HCT116 (cell line): ENCODE measurements around the gene MMEL1. TPM values are rescaled to one million over a fixed set of nuclear protein-coding genes. Genes with fewer than 3 reads are reported as not detected.

Experiments
- ATAC-seq: fragments of 200-7000 bp; cut with Tn5 transposase; 2 replicates; pipeline ENCODE4 v1.9.1; 2020; ENCODE audit warnings: mild to moderate bottlenecking, moderate library complexity
- BruUV-seq: library from RNA; stranded (reverse); fragments of 400-500 nt; replicated peaks from 2 replicates; lab custom pipeline; 2021; lab: Mats Ljungman, UMichigan
- CTCF ChIA-PET: fragments of 300-600 bp; sonication (Branson Sonifier 250); formaldehyde crosslinking; loops from one replicate; lab custom pipeline; 2021; ENCODE audit warnings: antibody characterized with exemption; lab: Charles Lee
- POLR2A ChIA-PET: fragments of 300-600, 350-600 bp; sonication (Branson Sonifier 250); formaldehyde crosslinking; loops from one replicate; lab custom pipeline; 2021; ENCODE audit warnings: antibody characterized with exemption; lab: Charles Lee
- RAD21 ChIA-PET, 2 experiments: fragments of 300-600 bp; sonication (Branson Sonifier 250); formaldehyde crosslinking; loops; one replicate each; lab custom pipeline; 2023; ENCODE audit warnings: low total read pairs in 2 of 2; ENCODE audit not compliant: uncharacterized antibody in 2 of 2, unreplicated experiment in 2 of 2, low non-redundant PET in 1 of 2; lab: Charles Lee
- DNase-seq: peaks from one replicate; pipeline ENCODE4 v3.0.0-alpha.2; 2010; ENCODE audit warnings: low read depth, low spot score
- H2AFZ ChIP-seq: fragments of 200-600 bp; shearing (Covaris generic), sonication (generic); 2 replicates; pipeline ENCODE4 v1.6.1; 2017; ENCODE audit warnings: low read depth, mixed run types, mixed read lengths, antibody characterized with exemption, low read length; ENCODE audit not compliant: poor library complexity, severe bottlenecking
- H3K27ac ChIP-seq: 2 replicates; pipeline ENCODE4 v1.5.1; 2012; ENCODE audit warnings: low read depth, low read length
- H3K27me3 ChIP-seq: fragments of 200-600 bp; sonication (generic); 2 replicates; pipeline ENCODE4 v1.6.1; 2016; ENCODE audit warnings: mixed run types, low read length, mixed read lengths; ENCODE audit not compliant: insufficient read depth
- H3K36me3 ChIP-seq, 2 experiments: fragments of 200-500 bp in 1 of 2; fragments of 200-600 bp in 1 of 2; sonication (Bioruptor generic) in 1 of 2; sonication (generic) in 1 of 2; 2 replicates each; pipeline versions ENCODE4 v1.5.1 to v1.6.1; 2014 to 2016; ENCODE audit warnings: low read length in 2 of 2, inconsistent platforms in 1 of 2, mixed read lengths in 1 of 2, mixed run types in 1 of 2; ENCODE audit not compliant: insufficient read depth in 2 of 2, control insufficient read depth in 1 of 2
- H3K4me1 ChIP-seq, 2 experiments: fragments of 200-600 bp in 1 of 2; sonication (generic) in 1 of 2; 2 replicates each; pipeline versions ENCODE4 v1.5.1 to v1.6.1; 2012 to 2017; ENCODE audit warnings: low read length in 2 of 2, inconsistent platforms in 1 of 2, mild to moderate bottlenecking in 1 of 2, mixed read lengths in 1 of 2, mixed run types in 1 of 2, moderate library complexity in 1 of 2; ENCODE audit not compliant: insufficient read depth in 2 of 2, control insufficient read depth in 1 of 2
- H3K4me2 ChIP-seq: fragments of 200-600 bp; sonication (generic); 2 replicates; pipeline ENCODE4 v1.6.1; 2017; ENCODE audit warnings: mixed run types, low read length, mixed read lengths
- H3K4me3 ChIP-seq, 2 experiments: fragments of 200-600 bp in 1 of 2; sonication (generic) in 1 of 2; replicated peaks in 1 of 2; 2 replicates each; pipeline ENCODE4 v1.5.1; 2011 to 2016; ENCODE audit warnings: low read length in 2 of 2, control low read depth in 1 of 2, low read depth in 1 of 2, mild to moderate bottlenecking in 1 of 2, mixed read lengths in 1 of 2, mixed run types in 1 of 2
- H3K79me2 ChIP-seq: fragments of 200-600 bp; sonication (generic); 2 replicates; pipeline ENCODE4 v1.6.1; 2017; ENCODE audit warnings: mild to moderate bottlenecking, mixed run types, low read length, moderate library complexity, mixed read lengths; ENCODE audit not compliant: insufficient read depth
- H3K9ac ChIP-seq: fragments of 200-600 bp; sonication (generic); 2 replicates; pipeline ENCODE4 v1.6.1; 2016; ENCODE audit warnings: low read length, mixed read lengths
- H3K9me2 ChIP-seq: fragments of 200-600 bp; sonication (generic), shearing (Covaris generic); 2 replicates; pipeline ENCODE4 v1.6.1; 2017; ENCODE audit warnings: mixed run types, mild to moderate bottlenecking, moderate library complexity; ENCODE audit not compliant: insufficient read depth
- H3K9me3 ChIP-seq, 2 experiments: fragments of 200-500 bp in 1 of 2; fragments of 200-600 bp in 1 of 2; sonication (Bioruptor generic) in 1 of 2; sonication (generic) in 1 of 2; 2 replicates each; pipeline ENCODE4 v1.6.1; 2014 to 2017; ENCODE audit warnings: low read length in 2 of 2, mixed read lengths in 2 of 2, inconsistent platforms in 1 of 2, low read depth in 1 of 2, mild to moderate bottlenecking in 1 of 2, mixed run types in 1 of 2, moderate library complexity in 1 of 2; ENCODE audit not compliant: control insufficient read depth in 1 of 2, insufficient read depth in 1 of 2
- H4K20me1 ChIP-seq: fragments of 200-600 bp; sonication (generic), shearing (Covaris generic); 2 replicates; pipeline ENCODE4 v1.6.1; 2017; ENCODE audit warnings: mixed run types, mild to moderate bottlenecking, moderate library complexity; ENCODE audit not compliant: insufficient read depth
- POLR2A ChIP-seq: IDR thresholded peaks from 2 replicates; pipeline ENCODE4 v1.7.0; 2011; ENCODE audit warnings: borderline replicate concordance; ENCODE audit not compliant: insufficient read depth, insufficient read length; ENCODE audit errors: extremely low read depth
- POLR2AphosphoS5 ChIP-seq: IDR thresholded peaks from 2 replicates; pipeline ENCODE4 v1.6.1; 2011; ENCODE audit warnings: mild to moderate bottlenecking, low read depth, low read length, moderate library complexity
- SIN3A ChIP-seq: IDR thresholded peaks from 2 replicates; pipeline ENCODE4 v1.6.1; 2012; ENCODE audit warnings: low read depth
- SRF ChIP-seq: IDR thresholded peaks from 2 replicates; pipeline ENCODE4 v1.6.1; 2012; ENCODE audit warnings: low read depth
- TCF7L2 ChIP-seq: IDR thresholded peaks from 2 replicates; pipeline ENCODE4 v1.7.0; 2011; ENCODE audit warnings: borderline replicate concordance, inconsistent platforms; ENCODE audit not compliant: insufficient read depth, insufficient read length; ENCODE audit errors: extremely low read depth
- ZFX ChIP-seq: fragments of 450-650 bp; IDR thresholded peaks from 2 replicates; pipeline ENCODE4 v1.6.1; 2017
- intact Hi-C: fragments of 100-400 bp; cut with micrococcal nuclease; formaldehyde crosslinking; loops from 2 replicates; pipeline ENCODE4 v1.10.0; 2022
- total RNA-seq: library from RNA; stranded (reverse); gene quantifications from one replicate; pipeline ENCODE4 v1.2.1, GENCODE V29; 2021; ENCODE audit not compliant: unreplicated experiment
- TF ChIP-seq, protein P1 (sequence below): IDR thresholded peaks from 2 replicates; pipeline ENCODE4 v1.6.1; 2011; ENCODE audit warnings: mild to moderate bottlenecking, low read length, moderate library complexity; ENCODE audit not compliant: insufficient replicate concordance; ENCODE audit errors: extremely low read depth
- TF ChIP-seq, protein P2 (sequence below): IDR thresholded peaks from 2 replicates; pipeline ENCODE4 v1.6.1; 2012
- TF ChIP-seq, protein P3 (sequence below), 3 experiments: fragments of 200-600 bp in 1 of 3; sonication (generic) in 1 of 3; IDR thresholded peaks in 2 of 3; conservative IDR thresholded peaks in 1 of 3; 2 replicates each; pipeline ENCODE4 v1.5.1; 2012 to 2017; ENCODE audit warnings: low read depth in 2 of 3, low read length in 2 of 3, antibody characterized with exemption in 1 of 3, borderline replicate concordance in 1 of 3, control low read depth in 1 of 3, mild to moderate bottlenecking in 1 of 3, mixed read lengths in 1 of 3, mixed run types in 1 of 3, moderate library complexity in 1 of 3; ENCODE audit not compliant: insufficient read depth in 1 of 3

The MMEL1 gene
- total RNA-seq, 1 experiment from 2014 or later, result 2.7 TPM

DNA sequence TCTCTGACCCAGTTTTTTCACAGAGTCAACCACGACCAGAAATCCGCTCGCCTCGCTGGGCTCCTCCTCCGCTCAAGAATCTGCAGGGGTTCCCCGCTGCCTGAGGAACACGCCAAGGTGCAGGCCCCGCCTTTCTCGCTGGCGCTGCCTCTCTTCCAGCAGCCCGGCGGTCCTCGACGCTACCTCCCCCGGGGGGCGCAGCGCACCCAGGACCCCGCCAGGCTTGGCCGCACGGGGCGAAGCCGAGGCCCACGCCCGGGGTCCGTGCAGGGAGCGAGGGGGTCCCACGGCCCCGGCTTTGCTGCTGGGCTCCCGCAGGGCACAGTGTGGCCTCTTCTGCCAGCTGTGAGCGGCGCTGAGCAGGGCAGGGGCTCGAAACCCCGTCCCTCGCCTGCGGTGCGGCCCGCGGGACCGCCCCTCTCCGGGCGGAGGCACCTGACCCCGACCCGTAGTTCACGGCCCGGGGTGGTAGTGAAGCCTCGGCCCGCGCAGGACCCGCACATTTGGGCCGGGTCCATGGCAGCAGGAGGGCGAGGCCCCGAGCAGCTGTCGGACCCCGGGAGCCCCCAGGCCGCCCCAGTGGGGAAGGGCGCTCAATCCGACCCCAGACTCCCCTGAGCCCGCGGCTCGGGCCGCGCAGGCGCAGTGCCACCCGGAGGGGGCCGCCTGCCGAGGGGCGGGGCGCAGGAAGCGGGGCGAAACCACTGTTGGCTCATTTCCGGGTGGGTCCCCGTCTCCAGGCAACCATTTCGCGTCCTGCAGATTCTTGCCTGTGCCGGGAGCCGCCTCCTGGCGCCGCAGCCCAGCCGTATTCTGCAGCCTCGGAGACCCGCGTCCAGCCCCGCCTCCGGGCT, 10.0 kb upstream of the MMEL1 start:
- no TSS peak for BruUV-seq
- Histone ChIP-seq H3K27ac (peak overlapping the region; percentile 92), H3K9me3 (peaks cover 2 to 4% of the 10 kb centered on the region in 2 experiments; a peak in 1 of 4 replicates), H3K9me2 (no peaks in the 10 kb centered on the region), H3K27me3 (no peaks in the 10 kb centered on the region), H3K4me2 (peak overlapping the region; percentile 99), H2AFZ (no peak overlapping the region), H3K36me3 (no peaks in the 10 kb centered on the region), H3K4me3 (peak overlapping the region; percentile 82 to 92), H4K20me1 (no peaks in the 10 kb centered on the region), H3K9ac (peak overlapping the region; percentile 92), H3K79me2 (peaks cover 13% of the 10 kb centered on the region; the same call in 1 of the 2 replicates), H3K4me1 (peaks cover 6 to 28% of the 10 kb centered on the region in 2 experiments; a peak in 3 of 4 replicates)
- ATAC-seq (peak; percentile 84), DNase-seq (peak; percentile 73)
- intact Hi-C loops, result loop anchor here (2.0 to 5.0 kb wide), 3 partner anchors 56 to 230 kb away; partner anchors contain the start of genes PEX10 and PRXL2B
- ChIA-PET CTCF (no interaction called here), POLR2A (no interaction called here), RAD21 (no interaction called here)
- TF ChIP-seq TCF7L2 (peak; percentile 17), SRF (no peak), ZFX (peak; percentile 83), SIN3A (peak; percentile 49; the same call in 1 of the 2 replicates), POLR2AphosphoS5 (peak; percentile 92), POLR2A (peak; percentile 42)
- TF ChIP-seq, protein P1, sequence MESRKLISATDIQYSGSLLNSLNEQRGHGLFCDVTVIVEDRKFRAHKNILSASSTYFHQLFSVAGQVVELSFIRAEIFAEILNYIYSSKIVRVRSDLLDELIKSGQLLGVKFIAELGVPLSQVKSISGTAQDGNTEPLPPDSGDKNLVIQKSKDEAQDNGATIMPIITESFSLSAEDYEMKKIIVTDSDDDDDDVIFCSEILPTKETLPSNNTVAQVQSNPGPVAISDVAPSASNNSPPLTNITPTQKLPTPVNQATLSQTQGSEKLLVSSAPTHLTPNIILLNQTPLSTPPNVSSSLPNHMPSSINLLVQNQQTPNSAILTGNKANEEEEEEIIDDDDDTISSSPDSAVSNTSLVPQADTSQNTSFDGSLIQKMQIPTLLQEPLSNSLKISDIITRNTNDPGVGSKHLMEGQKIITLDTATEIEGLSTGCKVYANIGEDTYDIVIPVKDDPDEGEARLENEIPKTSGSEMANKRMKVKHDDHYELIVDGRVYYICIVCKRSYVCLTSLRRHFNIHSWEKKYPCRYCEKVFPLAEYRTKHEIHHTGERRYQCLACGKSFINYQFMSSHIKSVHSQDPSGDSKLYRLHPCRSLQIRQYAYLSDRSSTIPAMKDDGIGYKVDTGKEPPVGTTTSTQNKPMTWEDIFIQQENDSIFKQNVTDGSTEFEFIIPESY, result peak; percentile 11
- TF ChIP-seq, protein P2, sequence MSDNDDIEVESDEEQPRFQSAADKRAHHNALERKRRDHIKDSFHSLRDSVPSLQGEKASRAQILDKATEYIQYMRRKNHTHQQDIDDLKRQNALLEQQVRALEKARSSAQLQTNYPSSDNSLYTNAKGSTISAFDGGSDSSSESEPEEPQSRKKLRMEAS, result peak; percentile 49
- TF ChIP-seq, protein P3, sequence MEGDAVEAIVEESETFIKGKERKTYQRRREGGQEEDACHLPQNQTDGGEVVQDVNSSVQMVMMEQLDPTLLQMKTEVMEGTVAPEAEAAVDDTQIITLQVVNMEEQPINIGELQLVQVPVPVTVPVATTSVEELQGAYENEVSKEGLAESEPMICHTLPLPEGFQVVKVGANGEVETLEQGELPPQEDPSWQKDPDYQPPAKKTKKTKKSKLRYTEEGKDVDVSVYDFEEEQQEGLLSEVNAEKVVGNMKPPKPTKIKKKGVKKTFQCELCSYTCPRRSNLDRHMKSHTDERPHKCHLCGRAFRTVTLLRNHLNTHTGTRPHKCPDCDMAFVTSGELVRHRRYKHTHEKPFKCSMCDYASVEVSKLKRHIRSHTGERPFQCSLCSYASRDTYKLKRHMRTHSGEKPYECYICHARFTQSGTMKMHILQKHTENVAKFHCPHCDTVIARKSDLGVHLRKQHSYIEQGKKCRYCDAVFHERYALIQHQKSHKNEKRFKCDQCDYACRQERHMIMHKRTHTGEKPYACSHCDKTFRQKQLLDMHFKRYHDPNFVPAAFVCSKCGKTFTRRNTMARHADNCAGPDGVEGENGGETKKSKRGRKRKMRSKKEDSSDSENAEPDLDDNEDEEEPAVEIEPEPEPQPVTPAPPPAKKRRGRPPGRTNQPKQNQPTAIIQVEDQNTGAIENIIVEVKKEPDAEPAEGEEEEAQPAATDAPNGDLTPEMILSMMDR (IDR thresholded peaks at IDR 0.05 in 2 of 3, conservative IDR thresholded peaks at IDR 0.05 in 1 of 3; ENCODE audit: borderline replicate concordance in 1 of 3, insufficient read depth in 1 of 3, low read depth in 2 of 3, low read length in 2 of 3), result no peak
